Activated CD4-positive, alpha-beta T cell treated with anti-CD3 and anti-CD28 coated beads, Interleukin-2, amount 50 U/mL, for 48 hours (primary cell): ENCODE data around the gene C10orf105.
A peak's percentile ranks its signal among the peaks of the same experiment; 100 is the strongest.

ENCODE experiments used
- DNase-seq, 2 experiments: peaks; one replicate each; pipeline ENCODE4 v3.0.0-alpha.2; 2020

Gene C10orf105

DNA sequence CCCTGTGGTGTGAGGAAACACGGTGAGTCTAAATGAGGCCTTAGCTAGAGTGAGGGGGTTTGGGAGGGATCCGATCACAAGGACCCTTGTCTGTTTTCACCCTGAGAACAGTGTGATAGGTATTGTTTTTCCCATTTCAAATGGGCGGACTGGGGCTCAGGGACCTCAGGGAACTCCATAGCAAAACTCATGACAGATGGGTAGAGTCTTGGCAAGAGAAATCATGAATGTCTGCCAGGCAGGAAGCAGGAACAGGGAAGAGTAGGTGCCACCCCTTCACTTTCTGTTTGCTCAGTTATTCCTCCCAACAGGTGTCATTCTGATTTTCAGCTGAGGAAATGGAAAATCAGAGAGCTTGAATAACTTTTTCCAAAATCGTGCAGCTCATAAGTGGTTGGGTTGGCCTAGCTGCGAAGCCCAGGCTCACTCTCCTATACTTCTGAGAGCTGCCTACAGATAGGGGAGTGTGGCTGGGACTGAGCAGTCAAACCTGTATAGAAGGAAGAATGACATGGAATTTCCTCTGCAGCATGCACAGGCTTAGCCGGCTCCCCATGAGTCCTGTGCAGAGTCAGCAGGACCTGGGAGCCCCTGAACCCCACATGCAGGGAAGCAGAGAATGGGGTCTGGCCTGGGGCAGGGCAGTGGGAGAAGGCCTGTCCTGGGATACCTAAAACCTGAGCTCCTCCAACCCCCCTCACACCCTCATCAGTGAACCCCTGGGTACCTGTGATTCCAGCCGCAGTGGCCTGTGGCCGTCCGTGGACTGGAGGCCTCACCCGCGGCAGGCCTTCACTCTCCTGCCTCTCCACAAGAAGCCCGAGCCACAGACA is 17.6 kb upstream of the C10orf105 start:
- DNase-seq, result peak in 1 of 2 experiments; percentile 67

DNA sequence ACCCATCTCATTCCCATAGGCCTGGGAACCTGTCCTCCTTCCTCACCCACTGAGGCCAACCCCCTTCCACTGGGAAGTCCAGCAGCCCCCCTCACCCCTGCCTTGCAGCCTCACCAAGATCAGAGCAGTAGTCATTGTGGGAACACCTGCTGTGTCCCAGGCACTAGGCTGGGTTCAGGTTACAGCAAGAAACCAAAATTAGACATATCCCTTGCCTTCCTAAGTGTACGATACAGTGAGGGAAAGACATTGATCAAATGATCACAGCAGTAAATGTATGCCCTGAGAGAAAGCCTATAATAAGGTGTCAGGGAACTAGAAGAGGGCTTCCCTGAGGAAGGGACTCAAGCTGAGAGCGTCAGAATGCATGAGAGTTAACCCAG is 17.0 kb upstream of the C10orf105 start:
- no peak for DNase-seq

DNA sequence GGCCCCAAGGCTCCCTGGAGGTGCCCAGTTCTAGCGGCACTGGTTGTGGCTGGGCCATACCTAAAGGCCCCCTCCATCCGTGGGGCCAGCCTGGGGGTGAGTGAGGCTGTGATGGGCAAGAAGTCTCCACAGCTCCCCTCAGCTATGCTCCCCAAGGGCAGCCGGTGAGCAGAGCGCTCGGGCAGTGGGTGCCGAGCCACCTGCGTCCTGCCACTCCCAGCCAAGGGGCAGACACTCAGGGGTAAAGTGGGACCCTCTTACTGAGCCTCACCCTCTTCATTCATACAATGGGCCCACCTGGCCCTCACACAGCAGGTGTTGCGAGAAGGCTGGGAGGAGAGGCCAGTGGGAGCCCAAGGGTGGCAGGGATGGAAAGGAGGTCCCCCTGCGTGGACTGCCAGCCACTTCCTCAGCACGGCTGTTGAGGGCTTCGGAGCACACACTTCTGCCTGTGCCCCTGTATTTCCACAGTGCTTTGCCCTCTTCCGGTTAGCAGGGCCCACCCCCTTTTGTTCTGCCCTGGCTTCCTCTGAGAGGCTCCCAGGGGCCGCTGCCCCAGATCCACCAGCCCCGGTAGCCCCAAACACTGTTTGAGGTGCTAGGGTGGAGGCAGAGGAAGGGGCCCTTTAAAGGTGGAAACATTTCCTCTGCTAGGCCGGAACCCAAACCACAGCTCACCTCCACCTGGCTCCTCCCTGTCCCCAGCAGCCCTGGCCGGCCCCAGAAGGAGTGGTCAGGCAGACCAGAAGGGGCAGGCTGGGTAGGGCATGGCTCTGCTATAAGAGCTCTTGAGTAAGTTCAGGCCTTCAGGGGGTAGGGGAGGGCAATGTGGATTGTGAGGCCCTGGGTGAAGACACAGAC is 16.4 kb upstream of the C10orf105 start:
- DNase-seq, result peak; percentile 63 to 71

DNA sequence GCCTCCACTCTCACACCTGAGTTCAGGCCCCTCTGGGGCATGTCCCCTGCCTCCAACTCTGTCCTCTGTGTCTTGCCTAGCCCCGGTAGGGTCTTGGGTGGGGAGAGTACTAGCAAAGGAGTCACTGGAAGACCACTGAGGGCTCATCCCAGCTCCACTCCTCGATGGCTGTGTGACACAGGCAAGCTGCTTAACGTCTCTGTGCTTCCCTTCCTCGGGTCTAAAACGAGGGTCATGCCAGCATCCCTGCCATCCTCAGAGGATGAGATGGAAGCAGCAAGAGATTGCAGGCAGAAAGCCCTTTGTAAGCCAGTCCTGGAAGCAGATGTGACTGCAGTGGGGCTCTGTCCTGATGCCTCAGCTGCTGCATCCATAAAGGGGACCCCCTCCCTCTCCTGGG is 15.2 kb upstream of the C10orf105 start:
- no peak for DNase-seq

DNA sequence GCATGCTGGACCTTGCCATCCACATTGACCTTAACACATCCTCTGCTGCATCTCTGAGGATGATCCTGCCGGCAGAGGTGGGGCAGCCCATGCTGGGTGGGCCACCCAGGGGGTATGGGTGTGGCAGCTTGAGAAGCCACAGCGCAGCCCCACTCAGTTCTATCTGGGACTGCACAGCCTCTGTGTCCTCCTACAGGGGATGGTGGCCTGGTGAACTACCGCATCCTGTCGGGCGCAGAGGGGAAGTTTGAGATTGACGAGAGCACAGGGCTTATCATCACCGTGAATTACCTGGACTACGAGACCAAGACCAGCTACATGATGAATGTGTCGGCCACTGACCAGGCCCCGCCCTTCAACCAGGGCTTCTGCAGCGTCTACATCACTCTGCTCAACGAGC is 12.2 kb upstream of the C10orf105 start:
- DNase-seq, result no peak

DNA sequence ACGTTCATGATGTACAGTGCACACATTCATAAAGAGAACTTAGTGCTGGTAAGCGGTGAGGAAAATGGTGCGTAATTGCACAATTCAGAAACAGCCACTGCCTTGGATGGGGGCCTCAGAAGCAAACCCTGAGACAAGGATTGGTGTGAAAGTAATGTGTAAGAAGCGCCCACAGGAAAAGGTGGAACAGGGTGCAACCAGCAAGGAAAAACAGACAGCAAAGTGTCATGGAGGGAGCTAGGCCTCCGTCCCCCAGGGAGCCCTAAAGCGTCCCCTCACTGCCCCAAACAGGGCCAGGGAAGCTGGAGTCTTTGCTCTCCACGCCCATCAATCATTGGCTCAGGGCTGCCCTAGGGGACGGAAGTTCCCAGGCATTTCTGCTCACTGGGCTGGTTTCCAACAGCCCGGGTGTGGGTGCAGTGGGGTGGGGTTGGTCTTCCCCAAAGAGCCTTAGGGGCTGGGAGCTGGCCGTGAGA is 9.6 kb upstream of the C10orf105 start:
- peak in 1 of 2 experiments; percentile 51 for DNase-seq

DNA sequence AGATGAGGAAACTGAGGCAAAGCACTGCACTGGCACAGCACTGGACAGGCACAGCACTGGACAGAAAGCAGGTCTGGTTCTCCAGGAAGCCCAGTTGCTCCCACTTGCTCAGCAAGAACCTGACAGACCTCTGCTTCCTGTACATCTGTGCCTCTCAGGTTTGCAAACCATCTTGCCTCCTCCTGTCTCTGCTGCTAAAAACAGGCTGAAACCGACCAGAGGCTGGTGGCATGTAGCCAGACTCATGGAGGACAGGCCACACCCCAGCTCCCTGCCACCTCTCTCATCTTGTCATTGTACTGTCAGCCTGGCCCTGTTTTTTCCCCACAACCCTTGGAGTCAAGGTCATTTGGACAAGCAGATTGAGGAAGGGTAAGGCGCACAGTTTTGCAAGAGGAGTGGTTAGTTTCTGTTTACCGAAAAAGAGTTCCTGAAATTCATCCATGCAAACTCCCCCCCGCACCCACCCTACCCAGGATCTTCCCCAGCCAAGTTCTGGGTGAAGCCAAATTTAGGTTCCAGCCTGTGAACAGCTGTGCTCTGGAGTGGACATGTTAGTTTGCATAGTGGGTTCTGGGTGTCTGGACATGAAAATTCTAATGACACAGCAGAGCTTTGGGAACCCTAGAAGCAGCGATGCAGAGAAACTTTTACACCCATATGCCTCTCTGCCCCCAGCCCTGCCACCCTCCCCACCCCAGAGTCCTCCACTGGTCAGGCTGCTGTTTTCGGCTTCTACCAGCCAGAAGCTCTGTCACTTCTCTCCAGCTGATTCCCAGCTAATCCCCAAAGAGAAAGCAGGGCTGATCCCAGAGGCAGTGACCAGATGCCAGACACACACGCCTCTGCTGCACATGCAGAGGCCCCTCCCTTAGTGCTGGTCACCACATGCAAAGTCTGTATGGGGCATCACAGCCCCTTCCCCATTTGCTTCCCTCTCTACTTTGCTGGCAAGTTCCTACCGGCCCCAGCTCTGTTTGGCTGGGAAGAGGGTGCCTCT is 8.5 kb upstream of the C10orf105 start:
- DNase-seq, result peak in 1 of 2 experiments; percentile 74

DNA sequence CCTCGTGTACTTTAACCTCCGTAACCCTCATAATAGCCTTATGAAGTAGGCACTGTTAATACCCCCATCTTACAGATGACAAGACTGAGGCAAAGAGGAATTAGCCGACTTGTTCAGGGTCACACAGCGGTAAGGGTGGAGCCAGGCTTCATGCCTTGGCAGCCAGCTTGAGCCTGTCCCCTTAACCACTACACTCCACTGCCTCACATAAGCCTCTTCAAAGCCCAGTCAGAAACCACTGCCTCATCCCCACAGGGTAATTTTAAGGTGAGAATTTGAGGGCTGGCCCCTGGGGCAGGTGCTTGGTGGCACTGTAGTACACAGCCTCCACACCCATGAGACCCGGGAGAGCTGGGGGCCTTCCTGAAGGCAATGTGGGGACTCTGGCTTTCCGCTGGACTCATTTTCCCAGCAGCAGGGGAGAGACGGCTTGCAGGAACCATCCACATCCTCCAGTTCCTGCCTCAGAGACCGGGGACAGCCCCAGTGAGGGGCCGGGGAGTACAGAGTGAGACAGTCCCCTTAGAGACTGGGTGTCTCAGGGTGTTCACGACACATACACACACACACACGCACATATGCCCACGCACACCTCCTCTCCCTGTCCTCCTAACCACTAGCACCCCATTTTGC is 7.6 kb upstream of the C10orf105 start:
- DNase-seq, result peak; percentile 70 to 77

DNA sequence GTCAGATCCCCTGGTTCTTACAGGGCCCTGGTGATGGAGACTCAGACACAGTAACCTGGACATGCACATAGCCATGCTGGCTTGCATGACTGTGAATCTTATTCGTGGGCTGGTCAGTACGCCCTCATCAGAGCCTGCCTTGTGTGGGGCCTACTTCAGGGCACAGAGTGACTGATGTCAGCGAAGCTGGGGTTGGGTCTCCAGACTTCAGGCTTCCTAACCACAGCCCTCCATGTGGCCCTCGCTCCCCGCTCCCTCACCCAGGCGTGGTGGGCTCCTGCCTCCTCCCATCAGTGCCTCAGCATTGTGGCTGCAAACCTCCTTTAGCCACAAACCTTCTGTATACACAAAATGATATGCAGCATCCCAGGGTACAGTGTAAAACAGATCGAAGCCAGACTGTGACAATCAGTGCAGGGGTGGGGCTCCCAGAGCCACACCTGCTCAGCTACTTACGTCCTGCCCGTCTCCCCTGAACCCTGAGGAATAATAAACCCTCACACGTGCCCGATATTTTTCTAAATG is 7.1 kb upstream of the C10orf105 start:
- DNase-seq, result peak; percentile 64 to 72

DNA sequence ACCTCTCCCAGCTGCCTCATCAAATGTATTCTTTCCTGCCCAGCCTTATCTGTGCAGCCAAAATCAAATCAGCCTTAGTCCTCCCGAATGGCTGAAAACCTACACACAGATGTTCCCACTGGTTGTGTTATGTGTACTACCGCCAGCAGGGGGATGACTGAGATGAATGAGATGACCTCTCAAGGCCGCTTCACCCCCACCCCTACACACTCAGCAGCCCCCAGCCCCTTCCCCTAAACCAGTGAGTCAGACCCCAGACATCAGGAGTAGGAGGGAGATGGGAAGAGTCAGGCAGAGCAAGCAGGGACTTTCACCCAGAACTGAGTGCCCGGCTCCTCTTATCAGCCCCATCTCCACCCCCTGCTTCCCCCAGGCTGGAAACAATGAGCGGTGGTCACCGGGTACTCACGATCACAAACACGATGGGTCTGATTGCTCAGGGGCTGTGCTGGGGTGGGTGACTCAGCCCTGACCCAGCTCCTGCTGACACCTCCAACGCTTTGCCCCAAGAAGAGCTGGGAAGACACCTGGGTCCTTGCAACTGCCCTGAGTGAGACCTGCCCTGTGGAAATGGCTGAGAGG is 6.5 kb upstream of the C10orf105 start:
- peak; percentile 86 to 91 for DNase-seq

DNA sequence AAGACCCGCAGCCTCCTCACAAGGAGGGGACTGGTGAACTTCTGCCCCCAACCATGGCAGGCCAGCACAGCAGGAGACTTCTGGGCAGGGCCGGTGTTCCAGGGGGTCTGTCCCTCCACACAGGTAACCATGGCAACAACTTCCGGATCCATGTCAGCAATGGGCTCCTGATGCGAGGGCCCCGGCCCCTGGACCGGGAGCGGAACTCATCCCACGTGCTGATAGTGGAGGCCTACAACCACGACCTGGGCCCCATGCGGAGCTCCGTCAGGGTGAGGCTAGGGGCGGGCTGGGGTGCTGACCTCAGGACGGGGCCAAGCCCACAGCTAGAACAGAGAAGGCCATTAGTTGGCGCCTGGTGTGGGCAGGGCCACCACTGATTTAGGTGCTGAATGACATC is 5.7 kb upstream of the C10orf105 start:
- no peak for DNase-seq

DNA sequence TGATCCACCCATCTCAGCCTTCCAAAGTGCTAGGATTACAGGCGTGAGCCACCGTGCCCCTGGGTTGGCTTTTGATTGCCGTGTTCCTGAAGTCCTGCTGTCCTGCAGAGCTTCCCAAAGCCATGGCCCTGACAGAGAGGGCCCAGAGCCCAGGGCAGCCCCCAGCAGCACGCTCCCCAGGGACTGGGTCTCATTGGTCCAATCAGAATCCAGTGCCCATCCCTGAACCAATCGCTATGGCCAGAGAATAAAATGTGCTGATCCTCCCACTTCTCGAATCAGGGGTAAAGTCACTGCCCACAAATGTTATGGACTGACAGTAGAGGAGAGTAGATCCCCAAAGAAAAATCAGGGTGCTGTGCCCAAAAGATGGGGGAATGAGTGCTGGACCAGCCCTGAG is 5.0 kb upstream of the C10orf105 start:
- DNase-seq, result no peak

DNA sequence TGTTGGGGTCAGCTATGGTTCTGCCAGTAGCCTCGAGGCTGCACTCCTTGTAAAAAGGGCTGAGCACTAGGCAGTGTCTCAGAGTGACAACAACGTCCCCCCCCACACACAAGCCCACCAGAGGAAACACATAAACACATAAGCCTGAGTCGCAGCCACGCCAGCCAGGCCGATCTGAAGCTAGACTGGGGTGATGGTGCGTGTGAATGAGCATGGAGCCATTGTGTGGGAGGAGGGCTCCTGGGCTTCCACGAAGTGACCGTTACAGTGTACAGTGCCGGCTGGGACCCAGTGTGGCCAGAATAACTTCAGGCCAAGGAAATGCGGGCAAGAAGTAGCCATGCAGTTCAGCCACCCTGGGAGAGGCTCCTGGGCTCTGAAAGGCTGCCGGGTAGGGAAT is 3.7 kb upstream of the C10orf105 start:
- DNase-seq, result no peak

DNA sequence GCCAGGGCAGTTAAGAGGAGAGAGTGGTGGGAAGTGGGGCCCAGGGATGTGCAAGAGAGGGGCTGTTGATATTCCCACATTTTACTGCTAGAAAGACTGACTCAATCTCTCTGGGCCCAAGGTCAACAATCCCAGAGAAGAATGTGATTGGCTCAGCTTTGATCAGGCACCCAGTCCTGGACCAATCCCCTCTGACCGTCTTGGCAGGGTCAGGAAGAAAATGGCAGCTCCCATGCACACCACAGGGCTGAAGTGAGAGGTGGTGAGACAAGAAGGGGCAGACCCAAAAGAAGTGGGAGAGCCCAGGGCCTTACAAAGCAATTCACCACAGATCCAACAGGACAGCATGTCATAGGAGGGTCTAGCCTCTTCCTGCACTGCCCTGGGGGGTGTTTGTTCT is 3.3 kb upstream of the C10orf105 start:
- no peak for DNase-seq

DNA sequence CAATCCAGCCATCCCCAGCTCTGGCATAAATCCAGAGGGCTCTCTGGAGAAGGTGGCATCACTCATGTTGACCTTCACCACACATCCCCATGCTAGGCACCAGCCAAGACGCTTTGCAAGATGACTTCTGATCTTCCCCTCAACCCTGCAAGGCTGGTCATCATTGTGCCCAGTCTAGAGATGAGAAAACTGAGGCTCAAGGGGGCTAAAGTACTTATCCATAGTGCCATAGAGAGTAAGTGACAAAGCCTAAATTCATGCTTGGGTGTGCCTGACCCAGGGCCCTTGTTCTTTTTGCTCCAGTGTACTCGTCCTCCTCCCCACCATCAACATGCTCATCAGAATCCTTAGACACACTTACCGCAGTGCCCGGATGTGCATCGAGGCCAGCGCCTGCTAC is 1.7 kb upstream of the C10orf105 start:
- DNase-seq, result no peak

DNA sequence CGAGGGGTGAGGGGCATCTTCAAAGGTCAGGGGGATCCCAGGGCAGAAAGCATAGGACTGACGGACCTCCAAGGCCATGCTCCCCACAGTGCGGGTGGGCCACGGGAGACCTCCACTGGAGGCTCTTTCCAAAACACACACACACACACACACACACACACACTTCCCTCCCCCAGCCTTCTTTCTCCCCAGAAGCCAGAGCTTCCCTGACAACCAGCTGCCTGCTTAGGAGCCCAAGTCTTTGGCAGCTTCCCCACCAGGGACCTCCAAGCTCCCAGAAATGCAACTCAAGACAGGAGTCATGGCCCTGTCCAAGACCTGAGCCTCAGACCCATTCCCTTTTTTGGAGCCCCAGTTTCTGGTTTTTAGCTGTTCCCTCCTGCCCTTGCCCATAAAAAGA is 710 bp upstream of the C10orf105 start:
- no peak for DNase-seq

DNA sequence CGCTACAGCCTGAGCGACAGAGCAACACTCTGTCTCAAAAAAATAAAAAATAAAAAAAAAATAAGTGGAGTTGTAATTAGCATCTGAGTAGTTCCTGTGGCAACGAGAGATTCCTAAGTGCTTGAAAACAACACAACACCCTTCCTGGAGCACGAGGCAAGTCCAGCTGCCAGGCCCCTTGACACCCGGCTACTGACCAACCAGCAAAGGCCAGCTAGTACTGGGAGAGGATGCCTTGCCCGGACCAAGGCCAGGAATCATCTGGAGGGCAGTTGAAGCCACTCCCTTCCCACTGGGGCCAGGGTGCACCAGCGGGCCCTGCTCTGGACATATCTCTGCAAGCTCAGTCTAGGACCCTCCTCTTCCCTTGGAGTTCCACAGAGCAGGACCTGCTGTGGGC is 536 bp downstream of the C10orf105 start:
- no peak for DNase-seq

DNA sequence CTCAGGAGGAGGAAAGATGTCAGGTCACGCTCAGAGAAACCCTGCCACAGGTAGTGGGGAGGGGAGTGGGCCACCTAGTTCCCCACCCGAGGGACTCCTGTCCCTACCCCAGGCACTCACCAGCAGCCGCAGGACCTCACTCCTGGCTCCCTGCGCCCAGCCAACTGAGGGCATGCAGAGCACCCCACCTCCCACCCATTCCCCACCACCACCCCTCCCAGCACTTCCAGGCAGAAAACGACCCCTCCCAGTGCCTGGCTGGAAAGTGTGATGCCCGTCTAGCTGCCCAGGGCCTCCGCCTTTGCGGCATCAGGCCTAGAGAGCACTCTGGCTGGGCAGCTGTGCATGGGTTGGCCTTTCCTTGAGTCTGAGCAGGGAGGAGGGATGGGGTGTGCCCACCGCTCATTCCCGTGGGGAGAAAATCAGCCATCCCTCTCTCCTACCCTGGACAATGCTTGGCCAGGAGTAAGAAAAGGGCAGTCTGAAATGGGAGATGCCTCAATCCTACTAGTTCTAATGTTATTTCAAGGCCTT is 1.3 kb downstream of the C10orf105 start:
- DNase-seq, result no peak

DNA sequence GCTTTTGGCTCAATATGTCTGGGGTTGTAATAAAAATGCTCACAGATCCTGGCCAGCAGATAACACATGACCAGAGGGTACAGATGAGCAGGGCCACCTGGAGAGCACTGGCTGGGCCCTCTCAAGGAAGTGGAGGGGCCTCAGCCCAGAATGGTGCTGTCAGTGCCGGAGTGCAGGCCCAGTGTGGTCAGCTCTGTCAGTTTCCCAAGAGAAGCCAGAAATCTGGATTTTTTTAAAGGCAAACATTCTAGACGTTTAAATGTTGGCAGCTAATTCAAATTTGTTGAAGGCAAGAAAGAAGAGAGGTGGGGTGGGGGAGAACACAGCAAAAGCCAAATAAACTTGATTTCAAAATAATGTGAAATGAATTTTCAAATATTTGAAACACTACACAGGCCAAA is 2.0 kb downstream of the C10orf105 start:
- DNase-seq, result no peak

DNA sequence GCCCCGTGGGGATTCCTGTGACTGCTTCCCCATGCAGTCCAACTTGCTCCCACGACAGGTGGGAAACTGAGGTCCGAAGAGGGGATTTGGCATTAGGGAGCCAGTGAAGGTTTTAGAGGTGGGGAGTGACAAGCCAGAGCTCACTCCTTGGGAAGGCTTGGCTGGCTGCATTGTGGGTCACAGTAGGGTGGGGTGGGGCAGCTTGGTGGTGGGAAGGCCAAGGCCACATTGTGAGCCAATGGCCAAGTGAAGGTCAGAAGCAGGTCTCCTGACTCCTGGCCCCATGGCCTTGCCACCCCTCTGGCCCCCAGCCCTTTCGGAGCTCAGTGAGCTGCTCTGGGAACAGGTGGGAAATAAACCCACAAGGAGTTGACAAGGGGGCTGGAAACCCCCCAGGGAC is 2.5 kb downstream of the C10orf105 start:
- no peak for DNase-seq

DNA sequence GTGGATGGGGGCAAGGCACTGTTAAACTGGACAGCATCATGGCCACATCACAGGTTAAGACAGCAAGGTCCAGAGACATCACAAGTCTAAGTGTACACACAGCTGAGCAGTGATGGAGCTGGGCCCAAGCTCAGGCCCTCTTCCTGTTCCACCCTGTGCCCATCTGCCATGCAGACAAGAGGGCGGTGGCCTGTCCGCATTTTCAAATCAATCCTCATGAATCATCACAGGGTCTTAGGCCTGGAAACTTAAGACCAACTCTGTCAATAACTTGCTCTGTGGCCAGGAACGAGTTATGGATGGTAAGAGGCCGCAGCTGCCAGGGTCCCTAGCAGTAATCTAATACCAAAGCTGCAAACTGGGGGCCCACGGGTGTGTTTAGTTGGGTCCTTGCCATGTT is 3.2 kb downstream of the C10orf105 start:
- no peak for DNase-seq
